Thymus (tissue), 11 donors: ENCODE data around the gene CXorf58. TPM values are rescaled to one million over a fixed set of nuclear protein-coding genes. Genes with fewer than 3 reads are reported as not detected.
"Not testable (repeated sequence)": the region's sequence is repeated elsewhere in the genome, so short reads cannot be mapped to it uniquely, and the experiment has no call there.

Experiments
- DNase-seq, 9 donors: peaks; one replicate each; pipeline ENCODE4 v3.0.0-alpha.2; 2013; ENCODE audit warnings: low spot score in 9 of 9, low read depth in 6 of 9, missing footprints in 1 of 9
- H3K27ac ChIP-seq, 2 donors: one replicate each; pipeline ENCODE4 v1.5.1; 2013; ENCODE audit warnings: control low read depth in 1 of 2, low read depth in 1 of 2, low read length in 1 of 2, mild to moderate bottlenecking in 1 of 2, moderate library complexity in 1 of 2
- H3K27me3 ChIP-seq, 2 donors: one replicate each; pipeline ENCODE4 v1.5.1; 2013; ENCODE audit warnings: low read length in 1 of 2; ENCODE audit not compliant: control insufficient read depth in 2 of 2, insufficient read depth in 1 of 2
- H3K36me3 ChIP-seq, 2 donors: one replicate each; pipeline ENCODE4 v1.5.1; 2013; ENCODE audit warnings: low read length in 1 of 2, mild to moderate bottlenecking in 1 of 2, moderate library complexity in 1 of 2; ENCODE audit not compliant: control insufficient read depth in 2 of 2, insufficient read depth in 2 of 2
- H3K4me1 ChIP-seq, 2 donors: one replicate each; pipeline ENCODE4 v1.5.1; 2013; ENCODE audit warnings: low read length in 2 of 2; ENCODE audit not compliant: control insufficient read depth in 2 of 2, insufficient read depth in 2 of 2
- H3K4me3 ChIP-seq, 2 donors: one replicate each; pipeline ENCODE4 v1.5.1; 2013; ENCODE audit warnings: low read length in 2 of 2, control low read depth in 1 of 2, mild to moderate bottlenecking in 1 of 2
- H3K9me3 ChIP-seq, 2 donors: one replicate each; pipeline ENCODE4 v1.5.1; 2013; ENCODE audit warnings: low read length in 1 of 2, mild to moderate bottlenecking in 1 of 2; ENCODE audit not compliant: control insufficient read depth in 2 of 2, insufficient read depth in 1 of 2
- WGBS: extraction: QIAGEN DNeasy Blood & Tissue Kit; methylation state at CpG from one replicate; pipeline ENCODE4 v1.1.7; 2013; 5-methylcytosine and 5-hydroxymethylcytosine counted together
- polyA plus RNA-seq: library from polyadenylated mRNA; stranded (reverse); fragments of 200-250 nt; gene quantifications from one replicate; pipeline ENCODE4 v1.2.3, GENCODE V29; 2013
- total RNA-seq: library from RNA; stranded (reverse); fragments of 120-200 nt; gene quantifications from one replicate; pipeline ENCODE4 v1.2.4, GENCODE V29; 2013
- donor health status: healthy.

The CXorf58 gene
- total and polyA plus RNA-seq, 2 donors = 0.09 to 0.18 TPM

GRCh38 chrX:23964191-23964590 lies 56.4 kb downstream of the CXorf58 start:
- H3K9me3 ChIP-seq = no peaks in the 10 kb centered on the region
- no peak overlapping the region for H3K27ac ChIP-seq
- DNase-seq = no peak
- H3K4me3 ChIP-seq = no peak overlapping the region
- no peaks in the 10 kb centered on the region for H3K27me3 ChIP-seq
- WGBS = 81% methylated on average over 5 of the region's 5 CpGs
- H3K36me3 ChIP-seq = no peaks in the 10 kb centered on the region
- peaks cover 0 to 4% of the 10 kb centered on the region in 2 donors for H3K4me1 ChIP-seq

- 96% methylated on average over 8 of the region's 8 CpGs for WGBS
- H3K27me3 ChIP-seq, DNase-seq: not testable (repeated sequence)
These were observed 57.8 kb downstream of the CXorf58 start for GRCh38 chrX:23965630-23966029.

GRCh38 chrX:23978491-23978890 lies 70.7 kb downstream of the CXorf58 start:
- no peak for DNase-seq
- no peaks in the 10 kb centered on the region for H3K4me1 ChIP-seq
- H3K4me3 ChIP-seq = no peak overlapping the region
- H3K36me3 ChIP-seq = peaks cover 0 to 3% of the 10 kb centered on the region in 2 donors
- no peaks in the 10 kb centered on the region for H3K9me3 ChIP-seq
- H3K27ac ChIP-seq = no peak overlapping the region
- 97% methylated on average over 4 of the region's 4 CpGs for WGBS
- H3K27me3 ChIP-seq = no peaks in the 10 kb centered on the region

More at GRCh38 chrX:23965630-23966029, 57.8 kb downstream of the CXorf58 start:
- not testable (repeated sequence) for H3K4me3 ChIP-seq, H3K36me3 ChIP-seq, H3K27ac ChIP-seq, H3K9me3 ChIP-seq, H3K4me1 ChIP-seq

GRCh38 chrX:23980011-23980441 lies 72.2 kb downstream of the CXorf58 start:
- 94% methylated on average over 5 of the region's 5 CpGs for WGBS

GRCh38 chrX:23981222-23981621 lies 73.4 kb downstream of the CXorf58 start:
- Histone ChIP-seq H3K4me1 (no peaks in the 10 kb centered on the region), H3K36me3 (peaks cover 3 to 5% of the 10 kb centered on the region in 2 donors), H3K27ac (no peak overlapping the region), H3K9me3 (no peaks in the 10 kb centered on the region), H3K27me3 (no peaks in the 10 kb centered on the region), H3K4me3 (no peak overlapping the region)
- no peak for DNase-seq
- 97% methylated on average over 4 of the region's 4 CpGs for WGBS

More at GRCh38 chrX:23980011-23980441, 72.2 kb downstream of the CXorf58 start:
- Histone ChIP-seq H3K36me3 (peaks cover 3% of the 10 kb centered on the region in 2 donors), H3K4me3 (no peak overlapping the region), H3K4me1 (no peaks in the 10 kb centered on the region), H3K27me3 (no peaks in the 10 kb centered on the region), H3K27ac (peak overlapping the region in 1 of 2 donors; percentile 26), H3K9me3 (no peaks in the 10 kb centered on the region)
- DNase-seq = no peak

GRCh38 chrX:23981711-23982110 lies 73.9 kb downstream of the CXorf58 start:
- Histone ChIP-seq H3K9me3 (no peaks in the 10 kb centered on the region), H3K4me3 (no peak overlapping the region), H3K4me1 (no peaks in the 10 kb centered on the region), H3K36me3 (peaks cover 3 to 7% of the 10 kb centered on the region in 2 donors), H3K27me3 (no peaks in the 10 kb centered on the region), H3K27ac (no peak overlapping the region)
- DNase-seq = no peak
- WGBS = 96% methylated on average over 2 of the region's 2 CpGs

- Histone ChIP-seq H3K4me3 (no peak overlapping the region), H3K36me3 (peaks cover 5 to 13% of the 10 kb centered on the region in 2 donors), H3K9me3 (no peaks in the 10 kb centered on the region), H3K4me1 (no peaks in the 10 kb centered on the region), H3K27ac (no peak overlapping the region), H3K27me3 (no peaks in the 10 kb centered on the region)
- WGBS = 100% methylated on average over 1 of the region's 1 CpG
- no peak for DNase-seq
These were observed 75.1 kb downstream of the CXorf58 start for GRCh38 chrX:23982891-23983290.

Other genes starting within 250 kb of the CXorf58 start
- 54.2 TPM for gene PRDX4, start 240.5 kb upstream of the CXorf58 start, total RNA-seq
- 33.2 TPM for gene PRDX4, start 240.5 kb upstream of the CXorf58 start, polyA plus RNA-seq
- 13.6 TPM for gene ACOT9, start 164.7 kb upstream of the CXorf58 start, total RNA-seq
- gene ACOT9, start 164.7 kb upstream of the CXorf58 start, polyA plus RNA-seq = 44.5 TPM
- 291 TPM for gene SAT1, start 124.8 kb upstream of the CXorf58 start, total RNA-seq
- 2,700 TPM for gene SAT1, start 124.8 kb upstream of the CXorf58 start, polyA plus RNA-seq
- gene APOO, start 68 bp upstream of the CXorf58 start, total RNA-seq = 24.6 TPM
- gene APOO, start 68 bp upstream of the CXorf58 start, polyA plus RNA-seq = 16.6 TPM
- 10.6 TPM for gene KLHL15, start 119.2 kb downstream of the CXorf58 start, total RNA-seq
- gene KLHL15, start 119.2 kb downstream of the CXorf58 start, polyA plus RNA-seq = 5.8 TPM
- 168 TPM for gene EIF2S3, start 146.9 kb downstream of the CXorf58 start, total RNA-seq
- gene EIF2S3, start 146.9 kb downstream of the CXorf58 start, polyA plus RNA-seq = 89.2 TPM
- 40.0 TPM for gene ZFX, start 241.7 kb downstream of the CXorf58 start, total RNA-seq
- gene ZFX, start 241.7 kb downstream of the CXorf58 start, polyA plus RNA-seq = 9.7 TPM